OCI-LY1 (cell line): ENCODE measurements around the gene COX4I1.

Experiments
- CTCF ChIP-seq: fragments of 200-600 bp; sonication (generic), shearing (Covaris generic); IDR thresholded peaks from 2 replicates; pipeline ENCODE4 v1.5.1; 2017; ENCODE audit warnings: mild to moderate bottlenecking, antibody characterized with exemption, low read length, moderate library complexity, mixed read lengths
- EZH2 ChIP-seq: fragments of 200-600 bp; sonication (generic), shearing (Covaris generic); IDR thresholded peaks from 2 replicates; pipeline ENCODE4 v1.8.0; 2017; ENCODE audit warnings: borderline replicate concordance, mixed run types, mild to moderate bottlenecking, antibody characterized with exemption, low read length, moderate library complexity, mixed read lengths

GRCh38 chr16:85810097-85810741, 10.7 kb downstream of the COX4I1 start:
- TF ChIP-seq CTCF: no peak
- no peak for TF ChIP-seq EZH2
